GM23338 (cell line): ENCODE data around the gene PHTF2. TPM values are rescaled to one million over a fixed set of nuclear protein-coding genes. Genes with fewer than 3 reads are reported as not detected.

Experiments used
- ATAC-seq: fragments of 200-7000 bp; cut with Tn5 transposase; 3 replicates; pipeline ENCODE4 v1.9.1; 2020
- DNase-seq: peaks from one replicate; pipeline ENCODE4 v3.0.0-alpha.2; 2015; ENCODE audit warnings: low spot score
- H2AFZ ChIP-seq: fragments of 200-600 bp; sonication (generic); 2 replicates; pipeline ENCODE4 v1.8.0; 2016; ENCODE audit warnings: antibody characterized with exemption, mild to moderate bottlenecking, moderate library complexity
- H3F3A ChIP-seq: fragments of 200-600 bp; sonication (generic); replicated peaks from 2 replicates; pipeline ENCODE4 v1.8.0; 2017; ENCODE audit warnings: antibody characterized with exemption, mixed run types, low read depth
- H3K27ac ChIP-seq: fragments of 200-600 bp; sonication (generic); 2 replicates; pipeline ENCODE4 v1.6.1; 2016; ENCODE audit warnings: low read depth
- H3K27me3 ChIP-seq: fragments of 200-600 bp; sonication (generic); 2 replicates; pipeline ENCODE4 v1.8.0; 2016; ENCODE audit warnings: mild to moderate bottlenecking, mixed run types, moderate library complexity; ENCODE audit not compliant: insufficient read depth
- H3K36me3 ChIP-seq: fragments of 200-600 bp; sonication (generic); 2 replicates; pipeline ENCODE4 v1.8.0; 2016; ENCODE audit warnings: mild to moderate bottlenecking; ENCODE audit not compliant: insufficient read depth
- H3K4me1 ChIP-seq: fragments of 200-600 bp; sonication (generic); 2 replicates; pipeline ENCODE4 v1.8.0; 2016; ENCODE audit warnings: mild to moderate bottlenecking, moderate library complexity; ENCODE audit not compliant: insufficient read depth
- H3K4me2 ChIP-seq: fragments of 200-600 bp; sonication (generic); 2 replicates; pipeline ENCODE4 v1.7.1; 2017; ENCODE audit warnings: mixed run types
- H3K4me3 ChIP-seq: fragments of 200-600 bp; sonication (generic); 2 replicates; pipeline ENCODE4 v1.6.1; 2016; ENCODE audit warnings: mixed run types
- H3K79me2 ChIP-seq: fragments of 200-600 bp; sonication (generic); replicated peaks from 2 replicates; pipeline ENCODE4 v1.8.0; 2017; ENCODE audit warnings: mild to moderate bottlenecking; ENCODE audit not compliant: insufficient read depth
- H3K9me2 ChIP-seq: fragments of 200-600 bp; sonication (generic); 2 replicates; pipeline ENCODE4 v1.8.0; 2017; ENCODE audit not compliant: insufficient read depth
- H4K20me1 ChIP-seq: fragments of 200-600 bp; sonication (generic); replicated peaks from 2 replicates; pipeline ENCODE4 v1.8.0; 2017; ENCODE audit warnings: mild to moderate bottlenecking; ENCODE audit not compliant: insufficient read depth
- H3K27ac Mint-ChIP-seq: 2 replicates; pipeline ENCODE4 v1.8.0; 2020; ENCODE audit warnings: inconsistent platforms, mild to moderate bottlenecking, moderate library complexity, mixed read lengths
- H3K27me3 Mint-ChIP-seq: 3 replicates; pipeline ENCODE4 v1.8.0; 2022; ENCODE audit warnings: low read depth, mild to moderate bottlenecking, moderate library complexity, mixed read lengths, inconsistent platforms; ENCODE audit not compliant: insufficient read depth, poor library complexity
- H3K36me3 Mint-ChIP-seq: 3 replicates; pipeline ENCODE4 v1.8.0; 2021; ENCODE audit warnings: low read depth, mild to moderate bottlenecking, inconsistent platforms, moderate library complexity, mixed read lengths
- H3K4me1 Mint-ChIP-seq: 3 replicates; pipeline ENCODE4 v1.8.0; 2020; ENCODE audit warnings: mild to moderate bottlenecking, inconsistent platforms, mixed read lengths
- H3K4me3 Mint-ChIP-seq: 3 replicates; pipeline ENCODE4 v1.8.0; 2021; ENCODE audit warnings: moderate library complexity, mild to moderate bottlenecking, inconsistent platforms, mixed read lengths
- H3K9me3 Mint-ChIP-seq: 3 replicates; pipeline ENCODE4 v1.8.0; 2020; ENCODE audit warnings: moderate library complexity, mild to moderate bottlenecking, inconsistent platforms, mixed read lengths
- CREB1 ChIP-seq: fragments of 250-450 bp; sonication (Bioruptor Pico); IDR thresholded peaks from 2 replicates; pipeline ENCODE4 v1.5.0; 2020; ENCODE audit warnings: low read depth, mild to moderate bottlenecking, moderate library complexity
- ETS1 ChIP-seq: IDR thresholded peaks from 2 replicates; pipeline ENCODE4 v1.6.1; 2016; ENCODE audit warnings: antibody characterized with exemption
- EZH2 ChIP-seq: fragments of 200-600 bp; sonication (generic); IDR thresholded peaks from one replicate; pipeline ENCODE4 v1.8.0; 2017; ENCODE audit warnings: antibody characterized with exemption, mild to moderate bottlenecking, low read depth; ENCODE audit not compliant: unreplicated experiment
- EZH2phosphoT487 ChIP-seq: fragments of 200-600 bp; sonication (generic); IDR thresholded peaks from one replicate; pipeline ENCODE4 v1.8.1; 2018; ENCODE audit warnings: antibody characterized with exemption; ENCODE audit not compliant: unreplicated experiment
- JUNB ChIP-seq: IDR thresholded peaks from one replicate; pipeline ENCODE4 v1.6.1; 2016; ENCODE audit warnings: antibody characterized with exemption; ENCODE audit not compliant: unreplicated experiment
- NANOG ChIP-seq: IDR thresholded peaks from 2 replicates; pipeline ENCODE4 v1.6.1; 2016; ENCODE audit warnings: antibody characterized with exemption, borderline replicate concordance
- POLR2AphosphoS5 ChIP-seq: IDR thresholded peaks from 2 replicates; pipeline ENCODE4 v1.6.1; 2016; ENCODE audit warnings: antibody characterized with exemption, low read depth
- REST ChIP-seq: IDR thresholded peaks from one replicate; pipeline ENCODE4 v1.6.1; 2018; ENCODE audit warnings: antibody characterized with exemption; ENCODE audit not compliant: unreplicated experiment
- STAT1 ChIP-seq: IDR thresholded peaks from one replicate; pipeline ENCODE4 v1.6.1; 2016; ENCODE audit warnings: antibody characterized with exemption; ENCODE audit not compliant: unreplicated experiment
- ZNF114 ChIP-seq: fragments of 250-450 bp; sonication (Bioruptor Pico); IDR thresholded peaks from 2 replicates; pipeline ENCODE4 v1.5.0; 2020; ENCODE audit warnings: mild to moderate bottlenecking, moderate library complexity
- ZNF331 ChIP-seq: fragments of 250-450 bp; sonication (Bioruptor Pico); IDR thresholded peaks from 2 replicates; pipeline ENCODE4 v1.5.0; 2020; ENCODE audit warnings: low read depth, mild to moderate bottlenecking, moderate library complexity
- polyA plus RNA-seq: library from polyadenylated mRNA; unstranded; fragments of >200 nt; fragmentation: Nextera tagmentation; extraction: Ambion mirVana; gene quantifications from 2 replicates; pipeline ENCODE4 v1.2.1, GENCODE V29; 2016
- total RNA-seq: library from RNA; depleted of rRNA; stranded (reverse); fragments of >200 nt; shearing (Covaris generic); gene quantifications from 2 replicates; pipeline ENCODE4 v1.2.3, GENCODE V29; 2014
- TF ChIP-seq, protein P1 (sequence below), 2 experiments: fragments of 200-600 bp in 1 of 2; sonication (generic) in 1 of 2; conservative IDR thresholded peaks; 2 replicates each; pipeline versions ENCODE4 v1.5.1 to v1.6.1; 2016 to 2017; ENCODE audit warnings: antibody characterized with exemption in 2 of 2, low read depth in 2 of 2, mild to moderate bottlenecking in 2 of 2, moderate library complexity in 1 of 2

The PHTF2 gene
- total and polyA plus RNA-seq, 2 experiments from 2014 or later = 14.6 to 24.1 TPM

GRCh38 chr7:77954773-77955555 is 156.4 kb downstream of the PHTF2 start (continued):
- no peak for TF ChIP-seq STAT1
- no peak for TF ChIP-seq POLR2AphosphoS5
- no peak for TF ChIP-seq REST
- no peak for TF ChIP-seq EZH2phosphoT487
- no peak for TF ChIP-seq CREB1 (CRISPR knock-in tag)
- TF ChIP-seq ETS1 = no peak
- TF ChIP-seq, protein P1, sequence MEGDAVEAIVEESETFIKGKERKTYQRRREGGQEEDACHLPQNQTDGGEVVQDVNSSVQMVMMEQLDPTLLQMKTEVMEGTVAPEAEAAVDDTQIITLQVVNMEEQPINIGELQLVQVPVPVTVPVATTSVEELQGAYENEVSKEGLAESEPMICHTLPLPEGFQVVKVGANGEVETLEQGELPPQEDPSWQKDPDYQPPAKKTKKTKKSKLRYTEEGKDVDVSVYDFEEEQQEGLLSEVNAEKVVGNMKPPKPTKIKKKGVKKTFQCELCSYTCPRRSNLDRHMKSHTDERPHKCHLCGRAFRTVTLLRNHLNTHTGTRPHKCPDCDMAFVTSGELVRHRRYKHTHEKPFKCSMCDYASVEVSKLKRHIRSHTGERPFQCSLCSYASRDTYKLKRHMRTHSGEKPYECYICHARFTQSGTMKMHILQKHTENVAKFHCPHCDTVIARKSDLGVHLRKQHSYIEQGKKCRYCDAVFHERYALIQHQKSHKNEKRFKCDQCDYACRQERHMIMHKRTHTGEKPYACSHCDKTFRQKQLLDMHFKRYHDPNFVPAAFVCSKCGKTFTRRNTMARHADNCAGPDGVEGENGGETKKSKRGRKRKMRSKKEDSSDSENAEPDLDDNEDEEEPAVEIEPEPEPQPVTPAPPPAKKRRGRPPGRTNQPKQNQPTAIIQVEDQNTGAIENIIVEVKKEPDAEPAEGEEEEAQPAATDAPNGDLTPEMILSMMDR (conservative IDR thresholded peaks at IDR 0.05; ENCODE audit: low read depth in 2 of 2) = no peak
- TF ChIP-seq ZNF331 (CRISPR knock-in tag) = no peak
- no peak for TF ChIP-seq EZH2
- no peak for TF ChIP-seq JUNB
- no peak for TF ChIP-seq ZNF114 (CRISPR knock-in tag)

- no peaks in the 10 kb centered on the region for H3K79me2 ChIP-seq
- Mint-ChIP-seq H3K9me3 (no peaks in the 10 kb centered on the region), H3K27ac (no peak overlapping the region)
- TF ChIP-seq EZH2phosphoT487 = no peak
- TF ChIP-seq NANOG = no peak
- TF ChIP-seq, protein P1 (conservative IDR thresholded peaks at IDR 0.05; ENCODE audit: low read depth in 2 of 2) = no peak
- no peak for TF ChIP-seq EZH2
- no peak for TF ChIP-seq CREB1 (CRISPR knock-in tag)
- TF ChIP-seq POLR2AphosphoS5 = no peak
- TF ChIP-seq ZNF114 (CRISPR knock-in tag) = no peak
- TF ChIP-seq REST = no peak
- TF ChIP-seq ETS1 = no peak
- no peak for TF ChIP-seq ZNF331 (CRISPR knock-in tag)
Observed at GRCh38 chr7:77958436-77958835, 159.9 kb downstream of the PHTF2 start.

More at GRCh38 chr7:77958436-77958835, 159.9 kb downstream of the PHTF2 start:
- H3K4me1 ChIP-seq = no peaks in the 10 kb centered on the region
- no peaks in the 10 kb centered on the region for H3K27me3 ChIP-seq
- no peak overlapping the region for H3K4me3 ChIP-seq
- H3K27ac ChIP-seq = no peak overlapping the region
- ATAC-seq = no peak
- no peaks in the 10 kb centered on the region for H3F3A ChIP-seq
- no peaks in the 10 kb centered on the region for H3K27me3 Mint-ChIP-seq
- no peaks in the 10 kb centered on the region for H3K36me3 Mint-ChIP-seq
- no peak overlapping the region for H2AFZ ChIP-seq
- H3K4me1 Mint-ChIP-seq = no peaks in the 10 kb centered on the region
- no peak overlapping the region for H3K4me3 Mint-ChIP-seq
- no peaks in the 10 kb centered on the region for H4K20me1 ChIP-seq
- H3K4me2 ChIP-seq = no peak overlapping the region
- no peak for DNase-seq
- H3K36me3 ChIP-seq = no peaks in the 10 kb centered on the region
- H3K9me2 ChIP-seq = no peaks in the 10 kb centered on the region
